HEK293T (cell line): ENCODE results near the gene A1CF.

ENCODE experiments used
- ELF4 ChIP-seq: fragments of 450-650 bp; IDR thresholded peaks from 2 replicates; pipeline ENCODE4 v1.6.1; 2017; ENCODE audit warnings: antibody characterized with exemption
- FOXA1 ChIP-seq: fragments of 450-650 bp; IDR thresholded peaks from 2 replicates; pipeline ENCODE4 v1.6.1; 2016; ENCODE audit warnings: mild to moderate bottlenecking
- FOXM1 ChIP-seq: fragments of 450-650 bp; IDR thresholded peaks from 2 replicates; pipeline ENCODE4 v1.6.1; 2017; ENCODE audit warnings: mild to moderate bottlenecking, borderline replicate concordance
- PKNOX1 ChIP-seq: fragments of 450-650 bp; IDR thresholded peaks from 2 replicates; pipeline ENCODE4 v1.6.1; 2016
- SP1 ChIP-seq: fragments of 450-650 bp; IDR thresholded peaks from 2 replicates; pipeline ENCODE4 v1.6.1; 2017
- SUZ12 ChIP-seq: fragments of 450-650 bp; IDR thresholded peaks from 2 replicates; pipeline ENCODE4 v1.6.1; 2016; ENCODE audit warnings: mild to moderate bottlenecking
- ZNF384 ChIP-seq: fragments of 450-650 bp; IDR thresholded peaks from 2 replicates; pipeline ENCODE4 v1.6.1; 2016

- no peak for TF ChIP-seq SP1
- no peak for TF ChIP-seq FOXM1
- no peak for TF ChIP-seq SUZ12
- no peak for TF ChIP-seq ELF4
- TF ChIP-seq ZNF384, result no peak
- TF ChIP-seq FOXA1, result no peak
- TF ChIP-seq PKNOX1, result no peak
These were observed 33.1 kb upstream of the A1CF start for GRCh38 chr10:50918529-50918928.
